ENCODE results near the gene INMT.

DNA sequence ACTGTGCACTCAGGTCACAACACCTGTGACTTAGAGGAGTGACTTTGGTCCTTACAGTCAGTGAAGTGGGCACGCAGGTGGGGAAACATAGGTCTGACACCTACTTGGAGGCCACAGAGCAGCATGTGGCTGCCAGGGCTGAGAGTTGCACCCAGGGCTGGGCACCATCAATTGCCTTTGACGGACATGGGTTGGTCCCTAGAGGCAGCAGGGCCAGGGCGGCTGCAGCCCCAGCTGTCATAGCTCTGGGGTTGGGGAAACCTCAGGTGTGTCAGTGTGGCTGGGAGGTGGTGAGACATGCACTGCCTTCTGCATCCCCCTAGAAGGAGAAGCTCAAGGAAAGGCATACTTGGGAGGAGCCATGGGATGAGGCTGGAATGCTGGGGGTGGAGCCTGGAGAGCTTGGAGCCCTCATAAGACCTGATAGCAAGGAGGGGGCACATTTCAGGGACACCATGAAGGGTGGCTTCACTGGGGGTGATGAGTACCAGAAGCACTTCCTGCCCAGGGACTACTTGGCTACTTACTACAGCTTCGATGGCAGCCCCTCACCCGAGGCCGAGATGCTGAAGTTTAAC is at the start of gene INMT:
- TF ChIP-seq CTCF (IDR thresholded peaks at IDR 0.05; ENCODE audit: low read depth, low read length), result no peak
- no peak for TF ChIP-seq EZH2phosphoT487 (IDR thresholded peaks at IDR 0.05; ENCODE audit: low read depth)

Data from OCI-LY3 (cell line).